VCaP (cell line): Measurements from ENCODE around the gene CHMP4A.

Experiments
- H3K27ac ChIP-seq: fragments of 450-650 bp; 2 replicates; pipeline ENCODE4 v1.5.1; 2017
- CTCF ChIP-seq: fragments of 450-650 bp; conservative IDR thresholded peaks from 2 replicates; pipeline ENCODE4 v1.5.1; 2017; ENCODE audit warnings: mild to moderate bottlenecking, moderate library complexity

Gene CHMP4A

GRCh38 chr14:24187539-24187915 lies 25.8 kb downstream of the CHMP4A start:
- peak overlapping the region; percentile 90 for H3K27ac ChIP-seq
- TF ChIP-seq CTCF = no peak

- no peak for TF ChIP-seq CTCF
Measured at GRCh38 chr14:24186831-24187538, 26.3 kb downstream of the CHMP4A start.

GRCh38 chr14:24185741-24186140 lies 27.5 kb downstream of the CHMP4A start:
- no peak overlapping the region for H3K27ac ChIP-seq
- TF ChIP-seq CTCF = no peak

More at GRCh38 chr14:24186831-24187538, 26.3 kb downstream of the CHMP4A start:
- peak overlapping the region; percentile 90 for H3K27ac ChIP-seq

- TF ChIP-seq CTCF = no peak
- H3K27ac ChIP-seq = no peak overlapping the region
Measured at GRCh38 chr14:24185026-24185425, 28.3 kb downstream of the CHMP4A start.

- TF ChIP-seq CTCF = no peak
- no peak overlapping the region for H3K27ac ChIP-seq
Measured at GRCh38 chr14:24184104-24184970, 29.0 kb downstream of the CHMP4A start.

GRCh38 chr14:24183014-24183481 lies 30.2 kb downstream of the CHMP4A start:
- no peak for TF ChIP-seq CTCF
- no peak overlapping the region for H3K27ac ChIP-seq

- TF ChIP-seq CTCF = no peak
- H3K27ac ChIP-seq = no peak overlapping the region
Measured at GRCh38 chr14:24182110-24182882, 31.0 kb downstream of the CHMP4A start.
